Smooth muscle cell of the brain vasculature (primary cell): ENCODE data around the gene DTX2.
"Not testable (repeated sequence)": the region's sequence is repeated elsewhere in the genome, so short reads cannot be mapped to it uniquely, and the experiment has no call there.

Source experiments
- DNase-seq: peaks from one replicate; pipeline ENCODE4 v3.0.0-alpha.2; 2012; ENCODE audit warnings: low read depth, low spot score

DTX2 gene

GRCh38 chr7:76461464-76462101 lies at the start of gene DTX2:
TSS of gene DTX2 (plus strand) at chr7:76461709. CDS start at chr7:76480510, 18,801 bp downstream.
- not testable (repeated sequence) for DNase-seq

- DNase-seq, result no peak
These were observed 49.3 kb upstream of the DTX2 start for GRCh38 chr7:76412249-76412648.

- DNase-seq, result not testable (repeated sequence)
These were observed 43.7 kb upstream of the DTX2 start for GRCh38 chr7:76417654-76418310.

GRCh38 chr7:76421097-76421496 lies 40.4 kb upstream of the DTX2 start:
- DNase-seq, result not testable (repeated sequence)

GRCh38 chr7:76423666-76424412 lies 37.7 kb upstream of the DTX2 start:
- no peak for DNase-seq

GRCh38 chr7:76424413-76425111 lies 36.9 kb upstream of the DTX2 start, which contains the start of gene ZP3:
TSS of gene ZP3 (plus strand) at chr7:76424950. CDS start at chr7:76424965, 15 bp downstream.
- DNase-seq, result no peak

- no peak for DNase-seq
These were observed 36.4 kb upstream of the DTX2 start for GRCh38 chr7:76425156-76425555.

- not testable (repeated sequence) for DNase-seq
These were observed 36.0 kb upstream of the DTX2 start for GRCh38 chr7:76425558-76425957.

GRCh38 chr7:76426246-76426645 lies 35.3 kb upstream of the DTX2 start:
- no peak for DNase-seq

- DNase-seq, result no peak
These were observed 33.9 kb upstream of the DTX2 start for GRCh38 chr7:76427635-76428034.

- DNase-seq, result no peak
These were observed 33.2 kb upstream of the DTX2 start for GRCh38 chr7:76428149-76428823.

- DNase-seq, result no peak
These were observed 32.4 kb upstream of the DTX2 start for GRCh38 chr7:76428868-76429805.

GRCh38 chr7:76430211-76430610 lies 31.3 kb upstream of the DTX2 start:
- no peak for DNase-seq

- DNase-seq, result no peak
These were observed 30.7 kb upstream of the DTX2 start for GRCh38 chr7:76430836-76431235.

GRCh38 chr7:76437873-76438272 lies 23.6 kb upstream of the DTX2 start:
- peak; percentile 67 for DNase-seq

GRCh38 chr7:76439120-76439888 lies 22.2 kb upstream of the DTX2 start:
- DNase-seq, result not testable (repeated sequence)

GRCh38 chr7:76440404-76440803 lies 21.1 kb upstream of the DTX2 start:
- DNase-seq, result not testable (repeated sequence)

- DNase-seq, result not testable (repeated sequence)
These were observed 19.7 kb upstream of the DTX2 start for GRCh38 chr7:76441792-76442191.

- not testable (repeated sequence) for DNase-seq
These were observed 18.7 kb upstream of the DTX2 start for GRCh38 chr7:76442664-76443446.
